ENCODE data around the gene SF3B2.

The SF3B2 gene

GRCh38 chr11:66015454-66015881 lies 36.7 kb upstream of the SF3B2 start:
- H3K36me3 ChIP-seq (ENCODE audit: control insufficient read depth, insufficient read depth, low read length), result no peaks in the 10 kb centered on the region
- H2BK5ac ChIP-seq (ENCODE audit: low read length), result no peak overlapping the region
- no peak for DNase-seq
- no peak overlapping the region for H4K5ac ChIP-seq (ENCODE audit: low read length)
- H3K4ac ChIP-seq (ENCODE audit: low read depth, low read length), result no peak overlapping the region
- H3K23ac ChIP-seq (ENCODE audit: low read length), result no peak overlapping the region
- no peak overlapping the region for H2BK15ac ChIP-seq (replicated peaks; ENCODE audit: low read depth)
- H2BK120ac ChIP-seq (ENCODE audit: low read depth, low read length), result no peak overlapping the region
- no peak overlapping the region for H2AK5ac ChIP-seq (ENCODE audit: low read length)
- H4K8ac ChIP-seq (ENCODE audit: low read depth, low read length), result no peak overlapping the region
- H3K4me3 ChIP-seq (ENCODE audit: low read length), result no peak overlapping the region
- no peaks in the 10 kb centered on the region for H3K27me3 ChIP-seq (ENCODE audit: insufficient read depth, low read length, poor library complexity)
- no peaks in the 10 kb centered on the region for H3K79me2 ChIP-seq (ENCODE audit: control insufficient read depth, insufficient read depth, low read length)
- H3K4me1 ChIP-seq (ENCODE audit: control insufficient read depth, low read depth, low read length), result peaks cover 2% of the 10 kb centered on the region
- no peak overlapping the region for H3K56ac ChIP-seq (ENCODE audit: low read length)
- no peaks in the 10 kb centered on the region for H3K79me1 ChIP-seq (ENCODE audit: low read length)
- no peak overlapping the region for H3K18ac ChIP-seq (ENCODE audit: low read length)
- H3K27ac ChIP-seq (ENCODE audit: low read depth, low read length), result no peak overlapping the region
- H3K9ac ChIP-seq (ENCODE audit: low read length), result no peak overlapping the region
- H3K4me2 ChIP-seq (ENCODE audit: low read length), result no peak overlapping the region
- WGBS (ENCODE audit: extremely low coverage, insufficient coverage, low lambda C conversion rate), result no CpG with 5 or more reads among the region's 7 CpGs

- DNase-seq, result no peak
- no peak overlapping the region for H2BK5ac ChIP-seq (ENCODE audit: low read length)
- H3K79me2 ChIP-seq (ENCODE audit: control insufficient read depth, insufficient read depth, low read length), result no peaks in the 10 kb centered on the region
- H3K9ac ChIP-seq (ENCODE audit: low read length), result no peak overlapping the region
- H4K8ac ChIP-seq (ENCODE audit: low read depth, low read length), result no peak overlapping the region
- H3K23ac ChIP-seq (ENCODE audit: low read length), result no peak overlapping the region
- no peak overlapping the region for H3K27ac ChIP-seq (ENCODE audit: low read depth, low read length)
- no peak overlapping the region for H2BK15ac ChIP-seq (replicated peaks; ENCODE audit: low read depth)
- H3K27me3 ChIP-seq (ENCODE audit: insufficient read depth, low read length, poor library complexity), result no peaks in the 10 kb centered on the region
- H3K79me1 ChIP-seq (ENCODE audit: low read length), result no peaks in the 10 kb centered on the region
- no peak overlapping the region for H2AK5ac ChIP-seq (ENCODE audit: low read length)
- no peaks in the 10 kb centered on the region for H3K4me1 ChIP-seq (ENCODE audit: control insufficient read depth, low read depth, low read length)
- no peak overlapping the region for H3K4me3 ChIP-seq (ENCODE audit: low read length)
- no peak overlapping the region for H2BK120ac ChIP-seq (ENCODE audit: low read depth, low read length)
- no peak overlapping the region for H3K4me2 ChIP-seq (ENCODE audit: low read length)
- no CpG with 5 or more reads among the region's 18 CpGs for WGBS (ENCODE audit: extremely low coverage, insufficient coverage, low lambda C conversion rate)
- H3K4ac ChIP-seq (ENCODE audit: low read depth, low read length), result no peak overlapping the region
- H3K56ac ChIP-seq (ENCODE audit: low read length), result no peak overlapping the region
- H3K18ac ChIP-seq (ENCODE audit: low read length), result no peak overlapping the region
- H4K5ac ChIP-seq (ENCODE audit: low read length), result no peak overlapping the region
- no peaks in the 10 kb centered on the region for H3K36me3 ChIP-seq (ENCODE audit: control insufficient read depth, insufficient read depth, low read length)
Measured at GRCh38 chr11:66015936-66016792, 36.0 kb upstream of the SF3B2 start.

GRCh38 chr11:66016793-66017177 lies 35.4 kb upstream of the SF3B2 start:
- no peak overlapping the region for H3K18ac ChIP-seq (ENCODE audit: low read length)
- H4K5ac ChIP-seq (ENCODE audit: low read length), result no peak overlapping the region
- no peaks in the 10 kb centered on the region for H3K4me1 ChIP-seq (ENCODE audit: control insufficient read depth, low read depth, low read length)
- no peak overlapping the region for H2BK5ac ChIP-seq (ENCODE audit: low read length)
- H3K56ac ChIP-seq (ENCODE audit: low read length), result no peak overlapping the region
- no peak overlapping the region for H4K8ac ChIP-seq (ENCODE audit: low read depth, low read length)
- H2AK5ac ChIP-seq (ENCODE audit: low read length), result no peak overlapping the region
- H3K79me1 ChIP-seq (ENCODE audit: low read length), result no peaks in the 10 kb centered on the region
- no peak overlapping the region for H2BK120ac ChIP-seq (ENCODE audit: low read depth, low read length)
- no peaks in the 10 kb centered on the region for H3K79me2 ChIP-seq (ENCODE audit: control insufficient read depth, insufficient read depth, low read length)
- no peak overlapping the region for H2BK15ac ChIP-seq (replicated peaks; ENCODE audit: low read depth)
- no peak overlapping the region for H3K4ac ChIP-seq (ENCODE audit: low read depth, low read length)
- WGBS (ENCODE audit: extremely low coverage, insufficient coverage, low lambda C conversion rate), result no CpG with 5 or more reads among the region's 10 CpGs
- H3K4me2 ChIP-seq (ENCODE audit: low read length), result no peak overlapping the region
- no peak overlapping the region for H3K27ac ChIP-seq (ENCODE audit: low read depth, low read length)
- no peaks in the 10 kb centered on the region for H3K27me3 ChIP-seq (ENCODE audit: insufficient read depth, low read length, poor library complexity)
- no peak overlapping the region for H3K9ac ChIP-seq (ENCODE audit: low read length)
- DNase-seq, result no peak
- H3K36me3 ChIP-seq (ENCODE audit: control insufficient read depth, insufficient read depth, low read length), result no peaks in the 10 kb centered on the region
- no peak overlapping the region for H3K4me3 ChIP-seq (ENCODE audit: low read length)
- no peak overlapping the region for H3K23ac ChIP-seq (ENCODE audit: low read length)

GRCh38 chr11:66017321-66017720 lies 34.8 kb upstream of the SF3B2 start:
- no peak overlapping the region for H3K56ac ChIP-seq (ENCODE audit: low read length)
- no peak overlapping the region for H4K8ac ChIP-seq (ENCODE audit: low read depth, low read length)
- no peak for DNase-seq
- no peaks in the 10 kb centered on the region for H3K27me3 ChIP-seq (ENCODE audit: insufficient read depth, low read length, poor library complexity)
- H3K18ac ChIP-seq (ENCODE audit: low read length), result no peak overlapping the region
- no peaks in the 10 kb centered on the region for H3K36me3 ChIP-seq (ENCODE audit: control insufficient read depth, insufficient read depth, low read length)
- no peak overlapping the region for H3K4ac ChIP-seq (ENCODE audit: low read depth, low read length)
- no peak overlapping the region for H3K23ac ChIP-seq (ENCODE audit: low read length)
- H3K9ac ChIP-seq (ENCODE audit: low read length), result no peak overlapping the region
- H2BK5ac ChIP-seq (ENCODE audit: low read length), result no peak overlapping the region
- H3K4me3 ChIP-seq (ENCODE audit: low read length), result no peak overlapping the region
- H3K4me2 ChIP-seq (ENCODE audit: low read length), result no peak overlapping the region
- H3K4me1 ChIP-seq (ENCODE audit: control insufficient read depth, low read depth, low read length), result no peaks in the 10 kb centered on the region
- H3K27ac ChIP-seq (ENCODE audit: low read depth, low read length), result no peak overlapping the region
- H2AK5ac ChIP-seq (ENCODE audit: low read length), result no peak overlapping the region
- no peaks in the 10 kb centered on the region for H3K79me1 ChIP-seq (ENCODE audit: low read length)
- H4K5ac ChIP-seq (ENCODE audit: low read length), result no peak overlapping the region
- H2BK120ac ChIP-seq (ENCODE audit: low read depth, low read length), result no peak overlapping the region
- WGBS (ENCODE audit: extremely low coverage, insufficient coverage, low lambda C conversion rate), result no CpG with 5 or more reads among the region's 4 CpGs
- H3K79me2 ChIP-seq (ENCODE audit: control insufficient read depth, insufficient read depth, low read length), result no peaks in the 10 kb centered on the region
- no peak overlapping the region for H2BK15ac ChIP-seq (replicated peaks; ENCODE audit: low read depth)

GRCh38 chr11:66020212-66020611 lies 32.0 kb upstream of the SF3B2 start:
- no peak overlapping the region for H2BK120ac ChIP-seq (ENCODE audit: low read depth, low read length)
- no peak overlapping the region for H3K27ac ChIP-seq (ENCODE audit: low read depth, low read length)
- no peaks in the 10 kb centered on the region for H3K27me3 ChIP-seq (ENCODE audit: insufficient read depth, low read length, poor library complexity)
- H3K4me1 ChIP-seq (ENCODE audit: control insufficient read depth, low read depth, low read length), result no peaks in the 10 kb centered on the region
- no peak overlapping the region for H3K56ac ChIP-seq (ENCODE audit: low read length)
- H3K9ac ChIP-seq (ENCODE audit: low read length), result no peak overlapping the region
- H3K36me3 ChIP-seq (ENCODE audit: control insufficient read depth, insufficient read depth, low read length), result no peaks in the 10 kb centered on the region
- no peak overlapping the region for H4K8ac ChIP-seq (ENCODE audit: low read depth, low read length)
- no peak overlapping the region for H2BK15ac ChIP-seq (replicated peaks; ENCODE audit: low read depth)
- DNase-seq, result no peak
- H3K79me1 ChIP-seq (ENCODE audit: low read length), result no peaks in the 10 kb centered on the region
- H3K4me2 ChIP-seq (ENCODE audit: low read length), result no peak overlapping the region
- no peak overlapping the region for H3K4me3 ChIP-seq (ENCODE audit: low read length)
- H2BK5ac ChIP-seq (ENCODE audit: low read length), result no peak overlapping the region
- no peak overlapping the region for H2AK5ac ChIP-seq (ENCODE audit: low read length)
- no peak overlapping the region for H3K18ac ChIP-seq (ENCODE audit: low read length)
- no peak overlapping the region for H4K5ac ChIP-seq (ENCODE audit: low read length)
- no peak overlapping the region for H3K4ac ChIP-seq (ENCODE audit: low read depth, low read length)
- no peaks in the 10 kb centered on the region for H3K79me2 ChIP-seq (ENCODE audit: control insufficient read depth, insufficient read depth, low read length)
- H3K23ac ChIP-seq (ENCODE audit: low read length), result no peak overlapping the region
- WGBS (ENCODE audit: extremely low coverage, insufficient coverage, low lambda C conversion rate), result no CpG with 5 or more reads among the region's 8 CpGs

Measured in mesendoderm (in vitro differentiated cells).